Measurements from ENCODE around the gene MAGEL2. TPM values are rescaled to one million over a fixed set of nuclear protein-coding genes. Genes with fewer than 3 reads are reported as not detected.

The MAGEL2 gene
- total RNA-seq, 1 donor from 2014 or later = not detected

DNA sequence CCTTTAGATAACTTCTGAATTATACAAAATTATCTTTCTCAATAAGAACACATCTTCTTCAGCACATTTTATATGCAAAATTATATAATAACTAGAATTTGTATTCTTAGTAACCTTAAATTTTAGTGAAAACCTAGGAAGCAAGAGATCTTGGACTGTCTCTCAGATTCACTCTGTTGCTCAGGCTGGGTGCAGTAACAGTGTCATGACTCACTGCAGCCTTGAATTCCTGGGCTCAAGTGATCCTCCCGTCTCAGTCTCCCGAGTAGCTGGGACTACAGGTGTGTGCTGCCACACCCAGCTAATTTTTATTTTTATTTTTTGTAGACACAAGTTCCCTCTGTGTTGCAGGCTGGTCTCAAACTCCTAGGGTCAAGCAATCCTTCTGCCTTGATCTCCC lies 52.3 kb downstream of the MAGEL2 start:
- Mint-ChIP-seq H3K36me3 (ENCODE audit: low read depth) (no peaks in the 10 kb centered on the region), H3K4me1 (no peaks in the 10 kb centered on the region), H3K4me3 (no peak overlapping the region), H3K9me3 (no peaks in the 10 kb centered on the region), H3K27ac (no peak overlapping the region), H3K27me3 (no peaks in the 10 kb centered on the region)
- ATAC-seq (ENCODE audit: low read depth) = no peak
- CTCF ChIA-PET = no interaction called here
- intact Hi-C loops (cut with micrococcal nuclease) = no loop called here
- POLR2A ChIA-PET = no interaction called here
- no peak for DNase-seq
- TF ChIP-seq, protein P1, sequence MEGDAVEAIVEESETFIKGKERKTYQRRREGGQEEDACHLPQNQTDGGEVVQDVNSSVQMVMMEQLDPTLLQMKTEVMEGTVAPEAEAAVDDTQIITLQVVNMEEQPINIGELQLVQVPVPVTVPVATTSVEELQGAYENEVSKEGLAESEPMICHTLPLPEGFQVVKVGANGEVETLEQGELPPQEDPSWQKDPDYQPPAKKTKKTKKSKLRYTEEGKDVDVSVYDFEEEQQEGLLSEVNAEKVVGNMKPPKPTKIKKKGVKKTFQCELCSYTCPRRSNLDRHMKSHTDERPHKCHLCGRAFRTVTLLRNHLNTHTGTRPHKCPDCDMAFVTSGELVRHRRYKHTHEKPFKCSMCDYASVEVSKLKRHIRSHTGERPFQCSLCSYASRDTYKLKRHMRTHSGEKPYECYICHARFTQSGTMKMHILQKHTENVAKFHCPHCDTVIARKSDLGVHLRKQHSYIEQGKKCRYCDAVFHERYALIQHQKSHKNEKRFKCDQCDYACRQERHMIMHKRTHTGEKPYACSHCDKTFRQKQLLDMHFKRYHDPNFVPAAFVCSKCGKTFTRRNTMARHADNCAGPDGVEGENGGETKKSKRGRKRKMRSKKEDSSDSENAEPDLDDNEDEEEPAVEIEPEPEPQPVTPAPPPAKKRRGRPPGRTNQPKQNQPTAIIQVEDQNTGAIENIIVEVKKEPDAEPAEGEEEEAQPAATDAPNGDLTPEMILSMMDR (IDR thresholded peaks at IDR 0.05) = no peak

DNA sequence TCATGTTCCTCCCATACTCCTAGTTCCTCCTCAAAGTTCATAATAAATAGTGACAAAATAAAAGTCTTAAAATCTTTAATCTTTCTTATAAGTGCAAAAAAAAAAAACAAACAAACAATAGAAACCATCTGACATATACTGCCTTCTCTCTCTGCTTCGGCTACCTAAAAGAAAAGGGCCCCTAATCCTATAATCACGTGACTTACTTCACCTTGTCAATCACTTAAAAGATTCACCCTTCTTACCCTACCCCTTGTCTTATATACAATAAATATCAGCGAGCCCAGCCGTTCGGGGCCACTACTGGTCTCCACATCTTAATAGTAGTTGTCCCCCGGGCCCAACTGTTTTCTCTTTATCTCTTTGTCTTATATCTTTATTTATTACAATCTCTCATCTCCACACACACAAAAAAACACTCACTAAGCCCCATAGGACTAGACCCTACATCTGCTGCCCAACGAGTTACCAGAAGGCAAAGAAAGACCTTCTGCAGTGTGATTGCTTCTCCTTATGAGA lies 53.4 kb downstream of the MAGEL2 start:
- no peak for DNase-seq
- intact Hi-C loops (cut with micrococcal nuclease) = no loop called here
- ATAC-seq (ENCODE audit: low read depth) = no peak
- Mint-ChIP-seq H3K36me3 (ENCODE audit: low read depth) (no peaks in the 10 kb centered on the region), H3K27me3 (no peaks in the 10 kb centered on the region), H3K4me3 (no peak overlapping the region), H3K9me3 (peaks cover 2% of the 10 kb centered on the region), H3K4me1 (no peaks in the 10 kb centered on the region), H3K27ac (no peak overlapping the region)
- TF ChIP-seq, protein P1 (IDR thresholded peaks at IDR 0.05) = no peak
- POLR2A ChIA-PET = no interaction called here
- CTCF ChIA-PET = no interaction called here

Other genes starting within 250 kb of the MAGEL2 start
- not detected in 2 replicates for gene GOLGA6L2, start 200.6 kb downstream of the MAGEL2 start, total RNA-seq
- gene MKRN3, start 82.2 kb downstream of the MAGEL2 start, total RNA-seq = 0.55 and 0.98 TPM in 2 replicates
- 0.17 TPM in 1 of 2 replicates, not detected in the other for gene NDN, start 39.4 kb upstream of the MAGEL2 start, total RNA-seq

Measured in activated B cell treated with CpG ODN at 0.5 μM for 24 hours (primary cell).